Epithelial cell of proximal tubule (primary cell): ENCODE measurements around the gene SUSD2. TPM values are rescaled to one million over a fixed set of nuclear protein-coding genes. Genes with fewer than 3 reads are reported as not detected.
"Not testable (repeated sequence)": the region's sequence is repeated elsewhere in the genome, so short reads cannot be mapped to it uniquely, and the experiment has no call there.

ENCODE experiments used
- DNase-seq: peaks from one replicate; pipeline ENCODE4 v3.0.0-alpha.2; 2011; ENCODE audit warnings: low read depth
- H3K4me3 ChIP-seq: 2 replicates; pipeline ENCODE4 v1.5.1; 2011; ENCODE audit warnings: low read depth, mild to moderate bottlenecking, low read length
- CTCF ChIP-seq: conservative IDR thresholded peaks from 2 replicates; pipeline ENCODE4 v1.5.1; 2012; ENCODE audit warnings: low read depth, mild to moderate bottlenecking, low read length
- total RNA-seq: library from RNA; depleted of rRNA; stranded (reverse); fragments of >200 nt; gene quantifications from 2 replicates; pipeline ENCODE4 v1.2.3, GENCODE V29; 2015

Gene SUSD2, protein sequence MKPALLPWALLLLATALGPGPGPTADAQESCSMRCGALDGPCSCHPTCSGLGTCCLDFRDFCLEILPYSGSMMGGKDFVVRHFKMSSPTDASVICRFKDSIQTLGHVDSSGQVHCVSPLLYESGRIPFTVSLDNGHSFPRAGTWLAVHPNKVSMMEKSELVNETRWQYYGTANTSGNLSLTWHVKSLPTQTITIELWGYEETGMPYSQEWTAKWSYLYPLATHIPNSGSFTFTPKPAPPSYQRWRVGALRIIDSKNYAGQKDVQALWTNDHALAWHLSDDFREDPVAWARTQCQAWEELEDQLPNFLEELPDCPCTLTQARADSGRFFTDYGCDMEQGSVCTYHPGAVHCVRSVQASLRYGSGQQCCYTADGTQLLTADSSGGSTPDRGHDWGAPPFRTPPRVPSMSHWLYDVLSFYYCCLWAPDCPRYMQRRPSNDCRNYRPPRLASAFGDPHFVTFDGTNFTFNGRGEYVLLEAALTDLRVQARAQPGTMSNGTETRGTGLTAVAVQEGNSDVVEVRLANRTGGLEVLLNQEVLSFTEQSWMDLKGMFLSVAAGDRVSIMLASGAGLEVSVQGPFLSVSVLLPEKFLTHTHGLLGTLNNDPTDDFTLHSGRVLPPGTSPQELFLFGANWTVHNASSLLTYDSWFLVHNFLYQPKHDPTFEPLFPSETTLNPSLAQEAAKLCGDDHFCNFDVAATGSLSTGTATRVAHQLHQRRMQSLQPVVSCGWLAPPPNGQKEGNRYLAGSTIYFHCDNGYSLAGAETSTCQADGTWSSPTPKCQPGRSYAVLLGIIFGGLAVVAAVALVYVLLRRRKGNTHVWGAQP
- total RNA-seq, result 0.06 and 0.07 TPM in 2 replicates

DNA sequence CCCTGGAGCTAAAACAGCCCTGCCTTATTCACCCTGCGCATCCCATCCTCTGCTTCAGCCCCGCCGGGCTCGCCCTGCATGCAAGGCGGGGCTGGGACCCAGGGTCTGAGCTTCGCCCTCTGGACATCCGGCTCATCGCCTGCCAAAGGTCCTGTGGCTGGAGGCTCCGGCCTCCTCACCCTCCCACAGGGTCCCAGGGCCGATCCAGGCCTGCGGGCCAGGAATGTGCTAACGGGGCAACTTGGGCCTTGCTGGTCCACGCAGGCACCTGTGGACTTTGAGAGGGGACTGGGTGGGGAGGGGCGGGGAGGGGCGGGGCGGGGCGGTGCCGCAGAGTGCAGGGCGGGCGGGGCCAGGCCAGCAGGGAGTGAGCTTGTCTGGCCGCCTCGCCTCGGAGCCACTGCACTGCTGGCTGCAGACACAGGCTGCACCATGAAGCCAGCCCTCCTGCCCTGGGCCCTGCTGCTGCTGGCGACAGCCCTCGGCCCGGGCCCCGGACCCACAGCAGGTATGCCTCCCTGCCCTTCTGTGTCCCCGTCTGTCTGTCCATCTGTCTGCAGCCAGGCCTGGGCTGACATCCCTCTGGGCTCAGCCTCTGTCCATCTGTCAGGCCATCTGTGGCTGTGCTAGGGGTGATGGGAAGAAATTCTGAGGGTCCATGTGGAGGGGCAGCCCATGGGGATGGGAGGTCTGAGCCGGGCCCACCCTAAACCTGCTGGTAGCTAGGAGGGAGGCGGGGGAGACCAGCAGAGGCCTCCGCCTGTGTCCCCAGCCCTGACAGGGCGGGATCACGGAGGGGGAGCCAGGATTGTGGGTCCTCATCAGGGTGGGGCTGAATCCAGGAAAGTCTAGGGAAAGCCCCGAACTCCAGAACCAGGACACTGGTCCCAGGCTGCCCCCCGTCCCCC lies at the start of gene SUSD2:
Gene SUSD2 (plus strand): TSS at position 400 of the 908 bp plus-strand sequence. CDS start 33 bp downstream, at position 433.
- no peak for TF ChIP-seq CTCF
- DNase-seq, result no peak
- no peak within 1 kb of the TSS for H3K4me3 ChIP-seq

- TF ChIP-seq CTCF, result peak; percentile 39
- no peak overlapping the region for H3K4me3 ChIP-seq
- no peak for DNase-seq
These were observed 47.9 kb upstream of the SUSD2 start for GRCh38 chr22:24133187-24133965.

GRCh38 chr22:24134090-24134846 lies 47.0 kb upstream of the SUSD2 start:
- TF ChIP-seq CTCF, result no peak
- no peak for DNase-seq
- H3K4me3 ChIP-seq, result no peak overlapping the region

DNA sequence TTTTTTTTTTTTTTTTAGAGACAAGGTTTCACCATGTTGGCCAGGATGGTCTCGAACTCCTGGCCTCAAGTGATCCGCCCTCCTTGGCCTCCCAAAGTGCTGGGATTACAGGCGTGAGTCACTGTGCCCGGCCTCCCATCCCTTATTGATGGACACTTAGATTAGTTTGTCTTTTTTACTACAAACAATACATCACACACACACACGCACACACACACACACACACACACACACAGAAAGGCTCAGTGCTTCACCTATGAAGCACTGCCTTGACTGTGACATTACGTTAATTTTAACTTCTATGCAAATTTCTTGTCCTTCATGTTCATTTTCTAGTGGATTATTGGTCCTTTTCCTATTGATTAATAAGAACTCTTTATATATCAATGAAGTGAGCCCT lies 44.8 kb upstream of the SUSD2 start:
- H3K4me3 ChIP-seq, DNase-seq: not testable (repeated sequence)

GRCh38 chr22:24137595-24137994 lies 43.7 kb upstream of the SUSD2 start:
- DNase-seq, result no peak
- no peak for TF ChIP-seq CTCF
- H3K4me3 ChIP-seq, result no peak overlapping the region

DNA sequence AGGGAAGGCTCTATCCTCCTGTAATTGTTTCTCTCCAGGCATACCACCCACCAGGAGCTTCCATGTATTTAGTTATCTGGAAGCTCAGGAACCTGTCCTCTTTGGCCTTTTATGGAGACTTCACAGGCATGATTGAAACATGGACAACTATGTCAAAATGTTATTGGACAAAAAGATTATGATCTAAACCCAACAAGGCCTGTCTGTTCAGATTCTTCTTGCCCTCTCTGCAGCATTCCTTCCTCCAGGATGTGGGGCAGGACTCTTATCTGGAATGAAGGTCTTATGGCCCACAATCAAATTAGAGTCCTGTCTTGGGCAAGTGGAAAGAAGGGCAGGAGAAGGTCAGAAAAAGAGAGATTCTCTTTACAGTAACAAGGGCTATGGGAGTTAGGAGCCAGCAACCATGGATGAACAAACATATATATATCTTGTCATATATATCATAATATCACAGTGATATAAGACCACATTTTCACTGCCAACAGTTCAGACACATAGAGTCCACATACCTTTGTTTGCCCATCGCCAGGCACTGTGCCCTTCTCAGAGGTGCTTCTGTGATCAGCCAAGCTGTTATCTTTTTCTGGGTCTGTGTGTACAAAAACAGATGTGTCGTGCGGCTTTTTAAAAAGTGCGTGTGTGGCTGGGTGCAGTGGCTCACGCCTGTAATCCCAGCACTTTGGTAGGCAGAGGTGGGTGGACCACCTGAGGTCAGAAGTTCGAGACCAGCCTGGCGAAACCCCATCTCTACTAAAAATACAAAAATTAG lies 42.5 kb upstream of the SUSD2 start:
- TF ChIP-seq CTCF, result no peak
- no peak for DNase-seq
- H3K4me3 ChIP-seq, result no peak overlapping the region
